NCI-H2227 (cell line): ENCODE results near the gene SMARCD2.
"Not testable (repeated sequence)": the region's sequence is repeated elsewhere in the genome, so short reads cannot be mapped to it uniquely, and the experiment has no call there.

ENCODE experiments used
- DNase-seq: peaks from one replicate; lab custom pipeline; 2025; ENCODE audit not compliant: unreplicated experiment; lab: John Stamatoyannopoulos, UW

SMARCD2 gene

GRCh38 chr17:63816123-63816522 is 26.4 kb downstream of the SMARCD2 start:
- no peak for DNase-seq

GRCh38 chr17:63809970-63810369 is 32.5 kb downstream of the SMARCD2 start:
- no peak for DNase-seq

- no peak for DNase-seq
These were observed 36.9 kb downstream of the SMARCD2 start for GRCh38 chr17:63805591-63805990.

GRCh38 chr17:63804328-63804727 is 38.2 kb downstream of the SMARCD2 start:
- no peak for DNase-seq

- no peak for DNase-seq
These were observed 41.7 kb downstream of the SMARCD2 start for GRCh38 chr17:63800783-63801182.

- DNase-seq, result no peak
These were observed 43.8 kb downstream of the SMARCD2 start for GRCh38 chr17:63798572-63799106.

GRCh38 chr17:63796375-63796774 is 46.1 kb downstream of the SMARCD2 start:
- DNase-seq, result not testable (repeated sequence)

- no peak for DNase-seq
These were observed 50.3 kb downstream of the SMARCD2 start for GRCh38 chr17:63792055-63792729.

GRCh38 chr17:63790057-63790456 is 52.4 kb downstream of the SMARCD2 start:
- DNase-seq, result no peak

- no peak for DNase-seq
These were observed 55.3 kb downstream of the SMARCD2 start for GRCh38 chr17:63786971-63787711.

GRCh38 chr17:63786117-63786516 is 56.4 kb downstream of the SMARCD2 start:
- DNase-seq, result no peak

- no peak for DNase-seq
These were observed 56.9 kb downstream of the SMARCD2 start for GRCh38 chr17:63785556-63785955.

- no peak for DNase-seq
These were observed 59.0 kb downstream of the SMARCD2 start for GRCh38 chr17:63783522-63783921.
